ENCODE measurements around the gene CDHR2.
"Not testable (repeated sequence)": the region's sequence is repeated elsewhere in the genome, so short reads cannot be mapped to it uniquely, and the experiment has no call there.

CDHR2 gene

GRCh38 chr5:176570044-176570443 lies 20.9 kb downstream of the CDHR2 start:
- DNase-seq (ENCODE audit: low read depth in 2 of 2): no peak

- peak in 1 of 2 experiments; percentile 2 for DNase-seq (ENCODE audit: low read depth in 2 of 2)
These were observed 24.6 kb downstream of the CDHR2 start for GRCh38 chr5:176573564-176574296.

- no peak for DNase-seq (ENCODE audit: low read depth in 2 of 2)
These were observed 25.1 kb downstream of the CDHR2 start for GRCh38 chr5:176574297-176574591.

GRCh38 chr5:176575066-176575465 lies 25.9 kb downstream of the CDHR2 start:
- DNase-seq (ENCODE audit: low read depth in 2 of 2): no peak

- DNase-seq (ENCODE audit: low read depth in 2 of 2): no peak
These were observed 26.6 kb downstream of the CDHR2 start for GRCh38 chr5:176575488-176576422.

GRCh38 chr5:176577312-176578176 lies 28.4 kb downstream of the CDHR2 start:
- DNase-seq (ENCODE audit: low read depth in 2 of 2): no peak

GRCh38 chr5:176578391-176578808 lies 29.3 kb downstream of the CDHR2 start:
- DNase-seq (ENCODE audit: low read depth in 2 of 2): no peak

GRCh38 chr5:176579323-176579722 lies 30.2 kb downstream of the CDHR2 start:
- DNase-seq (ENCODE audit: low read depth in 2 of 2): no peak

GRCh38 chr5:176581361-176581760 lies 32.2 kb downstream of the CDHR2 start:
- no peak for DNase-seq (ENCODE audit: low read depth in 2 of 2)

- no peak for DNase-seq (ENCODE audit: low read depth in 2 of 2)
These were observed 33.9 kb downstream of the CDHR2 start for GRCh38 chr5:176583076-176583475.

GRCh38 chr5:176587398-176587797 lies 38.3 kb downstream of the CDHR2 start:
- no peak for DNase-seq (ENCODE audit: low read depth in 2 of 2)

GRCh38 chr5:176588297-176588696 lies 39.2 kb downstream of the CDHR2 start:
- no peak for DNase-seq (ENCODE audit: low read depth in 2 of 2)

GRCh38 chr5:176589039-176589769 lies 40.1 kb downstream of the CDHR2 start:
- DNase-seq (ENCODE audit: low read depth in 2 of 2): no peak

GRCh38 chr5:176590035-176590717 lies 41.0 kb downstream of the CDHR2 start:
- no peak for DNase-seq (ENCODE audit: low read depth in 2 of 2)

- DNase-seq (ENCODE audit: low read depth in 2 of 2): not testable (repeated sequence)
These were observed 42.5 kb downstream of the CDHR2 start for GRCh38 chr5:176591667-176592066.

- no peak for DNase-seq (ENCODE audit: low read depth in 2 of 2)
These were observed 43.4 kb downstream of the CDHR2 start for GRCh38 chr5:176592573-176592972.

GRCh38 chr5:176593273-176593869 lies 44.2 kb downstream of the CDHR2 start:
- DNase-seq (ENCODE audit: low read depth in 2 of 2): no peak

GRCh38 chr5:176594554-176594953 lies 45.4 kb downstream of the CDHR2 start:
- DNase-seq (ENCODE audit: low read depth in 2 of 2): no peak

- DNase-seq (ENCODE audit: low read depth in 2 of 2): no peak
These were observed 46.3 kb downstream of the CDHR2 start for GRCh38 chr5:176595386-176595943.

GRCh38 chr5:176596069-176596644 lies 47.0 kb downstream of the CDHR2 start:
- DNase-seq (ENCODE audit: low read depth in 2 of 2): no peak

All from fibroblast of skin of left biceps (primary cell).